ENCODE data around the gene VPS13D.

Gene VPS13D

GRCh38 chr1:12479311-12479710, 249.5 kb downstream of the VPS13D start:
- no peak overlapping the region for H3K4me2 ChIP-seq (ENCODE audit: low read length)
- H3K4me1 ChIP-seq (ENCODE audit: control insufficient read depth, low read length): peaks cover 20% of the 10 kb centered on the region
- no peaks in the 10 kb centered on the region for H3K27me3 ChIP-seq (ENCODE audit: control insufficient read depth, low read length)
- H3F3A ChIP-seq (ENCODE audit: control insufficient read depth, insufficient read depth): no peaks in the 10 kb centered on the region
- no peaks in the 10 kb centered on the region for H3K9me2 ChIP-seq (replicated peaks; ENCODE audit: control insufficient read depth, low read length)
- no peak overlapping the region for H3K27ac ChIP-seq (ENCODE audit: low read depth, low read length)
- no peaks in the 10 kb centered on the region for H3K36me3 ChIP-seq (ENCODE audit: control insufficient read depth, low read length)
- no peak overlapping the region for H3K4me3 ChIP-seq (ENCODE audit: low read length)
- no peaks in the 10 kb centered on the region for H3K9me3 ChIP-seq (ENCODE audit: control insufficient read depth, insufficient read depth, low read length)
- TF ChIP-seq, protein P1, sequence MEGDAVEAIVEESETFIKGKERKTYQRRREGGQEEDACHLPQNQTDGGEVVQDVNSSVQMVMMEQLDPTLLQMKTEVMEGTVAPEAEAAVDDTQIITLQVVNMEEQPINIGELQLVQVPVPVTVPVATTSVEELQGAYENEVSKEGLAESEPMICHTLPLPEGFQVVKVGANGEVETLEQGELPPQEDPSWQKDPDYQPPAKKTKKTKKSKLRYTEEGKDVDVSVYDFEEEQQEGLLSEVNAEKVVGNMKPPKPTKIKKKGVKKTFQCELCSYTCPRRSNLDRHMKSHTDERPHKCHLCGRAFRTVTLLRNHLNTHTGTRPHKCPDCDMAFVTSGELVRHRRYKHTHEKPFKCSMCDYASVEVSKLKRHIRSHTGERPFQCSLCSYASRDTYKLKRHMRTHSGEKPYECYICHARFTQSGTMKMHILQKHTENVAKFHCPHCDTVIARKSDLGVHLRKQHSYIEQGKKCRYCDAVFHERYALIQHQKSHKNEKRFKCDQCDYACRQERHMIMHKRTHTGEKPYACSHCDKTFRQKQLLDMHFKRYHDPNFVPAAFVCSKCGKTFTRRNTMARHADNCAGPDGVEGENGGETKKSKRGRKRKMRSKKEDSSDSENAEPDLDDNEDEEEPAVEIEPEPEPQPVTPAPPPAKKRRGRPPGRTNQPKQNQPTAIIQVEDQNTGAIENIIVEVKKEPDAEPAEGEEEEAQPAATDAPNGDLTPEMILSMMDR (IDR thresholded peaks at IDR 0.05; ENCODE audit: low read depth, low read length, poor library complexity, severe bottlenecking): no peak
- TF ChIP-seq EZH2phosphoT487 (IDR thresholded peaks at IDR 0.05; ENCODE audit: borderline replicate concordance, low read length): no peak
- H3K79me2 ChIP-seq (ENCODE audit: control insufficient read depth, low read length): no peaks in the 10 kb centered on the region
- no peaks in the 10 kb centered on the region for H4K20me1 ChIP-seq (ENCODE audit: control insufficient read depth, insufficient read depth, low read depth, low read length)

DNA sequence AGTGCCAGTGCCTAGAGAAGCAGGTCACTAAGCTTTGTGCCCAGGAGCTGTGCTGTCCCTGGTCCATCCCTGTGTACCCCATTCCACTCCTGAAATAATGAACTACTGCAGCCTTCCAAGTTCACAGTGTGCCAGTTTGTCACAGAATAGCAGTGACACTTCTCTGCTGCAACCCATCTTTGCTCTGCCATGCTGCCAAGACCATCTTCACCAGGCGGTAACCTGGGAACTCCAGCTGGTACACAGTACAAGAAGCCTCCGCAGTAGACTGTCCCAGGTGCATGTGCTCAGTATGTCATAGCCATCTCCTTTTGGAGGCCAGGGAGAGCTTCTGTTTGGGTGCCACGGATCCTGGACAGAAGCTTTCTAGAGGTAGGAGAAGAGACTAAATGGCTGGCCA, 250.2 kb downstream of the VPS13D start:
- no peaks in the 10 kb centered on the region for H3K79me2 ChIP-seq (ENCODE audit: control insufficient read depth, low read length)
- no peaks in the 10 kb centered on the region for H3F3A ChIP-seq (ENCODE audit: control insufficient read depth, insufficient read depth)
- H4K20me1 ChIP-seq (ENCODE audit: control insufficient read depth, insufficient read depth, low read depth, low read length): no peaks in the 10 kb centered on the region
- TF ChIP-seq, protein P1 (IDR thresholded peaks at IDR 0.05; ENCODE audit: low read depth, low read length, poor library complexity, severe bottlenecking): no peak
- no peak for TF ChIP-seq EZH2phosphoT487 (IDR thresholded peaks at IDR 0.05; ENCODE audit: borderline replicate concordance, low read length)
- H3K27ac ChIP-seq (ENCODE audit: low read depth, low read length): no peak overlapping the region
- H3K9me2 ChIP-seq (replicated peaks; ENCODE audit: control insufficient read depth, low read length): no peaks in the 10 kb centered on the region
- H3K27me3 ChIP-seq (ENCODE audit: control insufficient read depth, low read length): no peaks in the 10 kb centered on the region
- H3K4me3 ChIP-seq (ENCODE audit: low read length): no peak overlapping the region
- H3K4me2 ChIP-seq (ENCODE audit: low read length): no peak overlapping the region
- H3K36me3 ChIP-seq (ENCODE audit: control insufficient read depth, low read length): no peaks in the 10 kb centered on the region
- H3K9me3 ChIP-seq (ENCODE audit: control insufficient read depth, insufficient read depth, low read length): no peaks in the 10 kb centered on the region
- H3K4me1 ChIP-seq (ENCODE audit: control insufficient read depth, low read length): peaks cover 20% of the 10 kb centered on the region

GRCh38 chr1:12480748-12481362, 251.0 kb downstream of the VPS13D start:
- H4K20me1 ChIP-seq (ENCODE audit: control insufficient read depth, insufficient read depth, low read depth, low read length): no peaks in the 10 kb centered on the region
- no peaks in the 10 kb centered on the region for H3K27me3 ChIP-seq (ENCODE audit: control insufficient read depth, low read length)
- peak overlapping the region; percentile 40; the same call in 1 of the 2 replicates for H3K4me2 ChIP-seq (ENCODE audit: low read length)
- H3K4me1 ChIP-seq (ENCODE audit: control insufficient read depth, low read length): peaks cover 20% of the 10 kb centered on the region
- H3F3A ChIP-seq (ENCODE audit: control insufficient read depth, insufficient read depth): no peaks in the 10 kb centered on the region
- H3K36me3 ChIP-seq (ENCODE audit: control insufficient read depth, low read length): no peaks in the 10 kb centered on the region
- H3K27ac ChIP-seq (ENCODE audit: low read depth, low read length): no peak overlapping the region
- no peak overlapping the region for H3K4me3 ChIP-seq (ENCODE audit: low read length)
- TF ChIP-seq, protein P1 (IDR thresholded peaks at IDR 0.05; ENCODE audit: low read depth, low read length, poor library complexity, severe bottlenecking): no peak
- no peak for TF ChIP-seq EZH2phosphoT487 (IDR thresholded peaks at IDR 0.05; ENCODE audit: borderline replicate concordance, low read length)
- H3K9me3 ChIP-seq (ENCODE audit: control insufficient read depth, insufficient read depth, low read length): no peaks in the 10 kb centered on the region
- H3K9me2 ChIP-seq (replicated peaks; ENCODE audit: control insufficient read depth, low read length): no peaks in the 10 kb centered on the region
- H3K79me2 ChIP-seq (ENCODE audit: control insufficient read depth, low read length): no peaks in the 10 kb centered on the region

All from DOHH2 (cell line).